Left ventricle myocardium inferior (tissue), 1 donor: Measurements from ENCODE around the gene FILIP1L. TPM values are rescaled to one million over a fixed set of nuclear protein-coding genes. Genes with fewer than 3 reads are reported as not detected.

Experiments
- DNase-seq: peaks from one replicate; pipeline ENCODE4 v3.0.0-alpha.2; 2020
- H3K27ac ChIP-seq: fragments of 200-600 bp; replicated peaks from 2 replicates; pipeline ENCODE4 v1.8.0; 2021
- H3K27me3 ChIP-seq: fragments of 200-600 bp; 2 replicates; pipeline ENCODE4 v1.8.0; 2021; ENCODE audit warnings: low read depth
- H3K36me3 ChIP-seq: fragments of 200-600 bp; 2 replicates; pipeline ENCODE4 v1.8.0; 2021
- H3K4me1 ChIP-seq: fragments of 200-600 bp; 2 replicates; pipeline ENCODE4 v1.8.0; 2021
- H3K4me3 ChIP-seq: fragments of 200-600 bp; 2 replicates; pipeline ENCODE4 v1.8.0; 2021; ENCODE audit warnings: mild to moderate bottlenecking, moderate library complexity
- H3K9me3 ChIP-seq: fragments of 200-600 bp; replicated peaks from 2 replicates; pipeline ENCODE4 v1.8.0; 2021
- intact Hi-C: fragments of 100-400 bp; cut with micrococcal nuclease; formaldehyde crosslinking; loops from one replicate; pipeline ENCODE4 v1.11.0; 2022
- total RNA-seq: library from RNA; stranded (reverse); fragmentation: NEBNext Ultra II Directional; extraction: Animal tissue kit (Norgen Biotek cat#: 25700); gene quantifications from one replicate; pipeline ENCODE4 v1.2.1, GENCODE V29; 2021
- TF ChIP-seq, protein P1 (sequence below): fragments of 200-600 bp; IDR thresholded peaks from 2 replicates; pipeline ENCODE4 v1.8.0; 2021; ENCODE audit warnings: antibody characterized with exemption, mild to moderate bottlenecking, borderline replicate concordance
- donor health status: DM: no; HTN: yes; CAD: no; lungs with severe emphysema.

FILIP1L gene
- total RNA-seq, 1 donor from 2014 or later, result 84.9 TPM

DNA sequence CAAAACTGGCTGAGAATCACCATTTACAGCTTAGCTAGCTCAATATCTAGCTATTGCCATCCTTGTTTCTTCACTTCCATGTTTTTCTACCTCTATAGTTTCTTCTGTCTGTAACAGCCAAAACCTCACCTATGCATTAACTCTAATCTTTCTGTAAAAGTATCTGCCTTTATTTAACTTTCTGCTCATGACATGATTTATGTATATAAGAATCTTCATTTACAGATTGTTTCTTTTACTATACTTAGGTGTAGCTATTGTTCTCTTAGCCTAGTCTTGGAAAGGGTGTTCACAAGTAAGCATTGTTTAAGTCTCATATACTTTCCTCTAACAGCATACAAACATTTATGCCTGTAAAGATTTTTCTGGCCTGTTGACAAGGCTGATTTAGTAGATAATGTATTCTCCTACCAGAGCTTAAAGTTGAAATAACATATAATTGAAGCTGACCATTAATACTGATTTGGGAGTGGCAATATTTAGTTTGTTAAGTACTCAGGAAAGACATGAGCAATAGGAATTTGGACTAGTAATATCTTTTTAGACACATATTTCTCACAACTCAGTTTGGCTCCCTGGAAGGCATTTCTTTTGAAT lies 9.4 kb downstream of the FILIP1L start:
- Histone ChIP-seq H3K36me3 (no peaks in the 10 kb centered on the region), H3K27ac (peak overlapping the region; percentile 84), H3K9me3 (no peaks in the 10 kb centered on the region), H3K4me3 (no peak overlapping the region), H3K27me3 (no peaks in the 10 kb centered on the region), H3K4me1 (peaks cover 78% of the 10 kb centered on the region)
- DNase-seq, result no peak
- TF ChIP-seq, protein P1, sequence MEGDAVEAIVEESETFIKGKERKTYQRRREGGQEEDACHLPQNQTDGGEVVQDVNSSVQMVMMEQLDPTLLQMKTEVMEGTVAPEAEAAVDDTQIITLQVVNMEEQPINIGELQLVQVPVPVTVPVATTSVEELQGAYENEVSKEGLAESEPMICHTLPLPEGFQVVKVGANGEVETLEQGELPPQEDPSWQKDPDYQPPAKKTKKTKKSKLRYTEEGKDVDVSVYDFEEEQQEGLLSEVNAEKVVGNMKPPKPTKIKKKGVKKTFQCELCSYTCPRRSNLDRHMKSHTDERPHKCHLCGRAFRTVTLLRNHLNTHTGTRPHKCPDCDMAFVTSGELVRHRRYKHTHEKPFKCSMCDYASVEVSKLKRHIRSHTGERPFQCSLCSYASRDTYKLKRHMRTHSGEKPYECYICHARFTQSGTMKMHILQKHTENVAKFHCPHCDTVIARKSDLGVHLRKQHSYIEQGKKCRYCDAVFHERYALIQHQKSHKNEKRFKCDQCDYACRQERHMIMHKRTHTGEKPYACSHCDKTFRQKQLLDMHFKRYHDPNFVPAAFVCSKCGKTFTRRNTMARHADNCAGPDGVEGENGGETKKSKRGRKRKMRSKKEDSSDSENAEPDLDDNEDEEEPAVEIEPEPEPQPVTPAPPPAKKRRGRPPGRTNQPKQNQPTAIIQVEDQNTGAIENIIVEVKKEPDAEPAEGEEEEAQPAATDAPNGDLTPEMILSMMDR, result no peak
- intact Hi-C loops, result no loop called here

DNA sequence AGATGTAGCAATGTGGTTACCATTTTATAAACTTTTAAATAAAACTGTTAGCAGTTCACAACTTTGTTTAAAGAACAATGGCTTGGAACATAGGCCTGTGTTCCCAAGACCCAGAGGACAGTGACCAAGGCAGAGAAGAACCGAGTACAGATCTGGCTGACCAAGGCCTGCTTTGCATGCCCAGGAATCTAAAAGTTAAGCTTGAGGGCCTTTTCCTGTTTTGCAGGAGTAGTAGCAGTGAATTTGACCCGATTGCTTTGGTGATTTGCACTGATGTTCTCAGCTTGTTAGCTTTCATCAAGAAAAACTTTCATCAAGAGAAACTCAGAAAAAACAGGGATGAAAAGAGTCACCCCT lies 9.9 kb downstream of the FILIP1L start:
- TF ChIP-seq, protein P1, result no peak
- intact Hi-C loops, result no loop called here
- H3K36me3 ChIP-seq, result no peaks in the 10 kb centered on the region
- peaks cover 81% of the 10 kb centered on the region for H3K4me1 ChIP-seq
- no peaks in the 10 kb centered on the region for H3K27me3 ChIP-seq
- no peak overlapping the region for H3K4me3 ChIP-seq
- DNase-seq, result no peak
- H3K9me3 ChIP-seq, result no peaks in the 10 kb centered on the region
- peak overlapping the region; percentile 84 for H3K27ac ChIP-seq

DNA sequence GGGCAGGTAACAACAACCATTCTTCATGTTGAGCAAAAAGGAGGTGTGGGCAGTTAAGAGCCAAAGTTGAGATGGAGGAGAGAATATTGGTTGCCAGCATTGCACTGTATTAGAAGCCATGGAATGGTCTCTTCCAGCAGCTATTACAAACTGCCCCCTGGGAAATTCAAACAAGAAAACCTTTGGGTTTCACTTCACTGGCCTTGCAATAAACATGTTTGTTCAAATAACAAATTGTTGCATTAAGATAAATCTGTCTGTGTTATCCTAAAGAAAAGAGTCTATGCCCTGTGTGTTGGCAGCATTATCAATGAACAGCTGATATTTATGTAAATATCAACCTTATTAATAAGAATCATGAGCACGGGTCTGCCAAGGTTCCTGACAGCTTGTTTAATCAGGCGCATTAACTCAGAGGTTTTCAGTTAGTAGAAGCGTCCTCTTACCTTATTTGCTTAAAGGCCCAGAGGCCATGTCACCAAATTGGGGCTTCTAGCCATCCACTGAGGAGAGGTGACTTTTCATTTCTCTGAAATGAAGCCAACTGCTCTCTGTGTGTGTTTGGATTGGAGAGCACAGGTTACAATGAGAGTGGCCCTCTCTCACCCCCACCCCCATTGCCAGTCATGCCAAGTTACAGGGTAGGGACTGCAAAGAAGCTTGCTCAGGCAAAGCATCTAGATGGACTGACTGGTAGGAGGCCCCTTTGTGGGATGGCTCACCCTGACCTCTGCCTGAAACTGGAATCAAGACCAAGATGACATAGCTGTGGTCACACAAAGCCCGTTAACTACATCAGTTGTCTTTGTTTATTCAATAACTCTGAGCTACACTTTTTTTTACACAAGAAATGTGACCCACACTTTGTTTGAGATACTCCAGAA lies 10.5 kb downstream of the FILIP1L start:
- Histone ChIP-seq H3K4me3 (no peak overlapping the region), H3K9me3 (no peaks in the 10 kb centered on the region), H3K27ac (peak overlapping the region; percentile 84), H3K4me1 (peaks cover 84% of the 10 kb centered on the region), H3K36me3 (no peaks in the 10 kb centered on the region), H3K27me3 (no peaks in the 10 kb centered on the region)
- no peak for DNase-seq
- TF ChIP-seq, protein P1, result no peak
- intact Hi-C loops, result no loop called here

DNA sequence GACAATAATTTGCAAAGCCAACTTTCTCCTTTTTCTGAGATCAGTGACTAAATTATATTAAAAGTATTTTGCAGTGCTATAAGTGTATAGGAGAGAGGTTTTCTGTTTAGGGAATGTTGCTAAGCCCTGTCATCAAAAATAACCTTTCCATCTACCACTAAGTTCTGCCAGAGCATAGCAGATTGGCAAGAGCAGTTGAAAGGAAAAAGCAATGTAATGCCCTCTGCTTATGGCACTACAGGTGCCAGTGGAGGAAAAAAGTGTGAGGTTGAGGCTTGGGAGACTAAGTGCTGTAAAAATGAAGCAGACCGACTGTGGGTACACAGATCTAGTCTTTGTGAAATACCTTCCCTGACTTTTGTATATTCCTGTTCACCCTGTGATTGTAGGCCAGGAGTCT lies 11.5 kb downstream of the FILIP1L start:
- H3K36me3 ChIP-seq, result no peaks in the 10 kb centered on the region
- H3K27me3 ChIP-seq, result no peaks in the 10 kb centered on the region
- peak overlapping the region; percentile 84 for H3K27ac ChIP-seq
- no peak for DNase-seq
- H3K4me3 ChIP-seq, result no peak overlapping the region
- H3K4me1 ChIP-seq, result peaks cover 84% of the 10 kb centered on the region
- H3K9me3 ChIP-seq, result no peaks in the 10 kb centered on the region
- TF ChIP-seq, protein P1, result no peak
- intact Hi-C loops, result no loop called here

DNA sequence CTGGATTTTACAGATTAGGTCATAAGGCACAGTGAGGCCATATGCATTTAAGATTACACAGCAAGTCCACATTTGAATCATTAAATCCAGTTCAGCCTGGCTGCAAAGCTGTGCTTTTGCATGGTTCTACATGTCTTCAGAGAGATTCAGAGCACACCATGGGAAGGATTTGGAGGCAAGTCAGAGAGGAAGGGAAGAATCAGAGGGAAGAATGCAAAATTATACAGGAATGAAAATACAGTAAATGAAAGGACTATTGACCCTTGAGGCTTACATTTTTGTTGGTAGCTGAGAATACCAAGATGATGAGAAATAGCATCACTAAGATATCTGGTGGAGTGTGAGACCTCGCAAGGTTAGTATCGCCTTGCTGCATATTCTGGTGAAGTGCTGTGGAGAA lies 13.9 kb downstream of the FILIP1L start:
- H3K9me3 ChIP-seq, result no peaks in the 10 kb centered on the region
- H3K4me1 ChIP-seq, result peaks cover 72% of the 10 kb centered on the region
- H3K4me3 ChIP-seq, result no peak overlapping the region
- no peaks in the 10 kb centered on the region for H3K27me3 ChIP-seq
- DNase-seq, result no peak
- no peaks in the 10 kb centered on the region for H3K36me3 ChIP-seq
- H3K27ac ChIP-seq, result peak overlapping the region; percentile 86
- TF ChIP-seq, protein P1, result no peak
- intact Hi-C loops, result no loop called here
